Measurements from ENCODE around the gene GPRC5A.

GRCh38 chr12:12891881-12892355, 556 bp downstream of the GPRC5A start:
- TF ChIP-seq CTCF (conservative IDR thresholded peaks at IDR 0.05; ENCODE audit: low read depth, low read length) (no peak), EZH2 (IDR thresholded peaks at IDR 0.05; ENCODE audit: borderline replicate concordance, low read depth, low read length, poor library complexity, severe bottlenecking) (no peak)

Measured in A673 (cell line).